HepG2 (cell line): ENCODE data around the gene ETV6. TPM values are rescaled to one million over a fixed set of nuclear protein-coding genes. Genes with fewer than 3 reads are reported as not detected.

Source experiments
- ATAC-seq: fragments of 200-7000 bp; cut with Tn5 transposase; 3 replicates; pipeline ENCODE4 v1.9.1; 2020; ENCODE audit warnings: mild to moderate bottlenecking, moderate library complexity
- BruUV-seq: library from RNA; stranded (reverse); fragments of 400-500 nt; replicated peaks from 2 replicates; lab custom pipeline; 2021; lab: Mats Ljungman, UMichigan
- CTCF ChIA-PET: fragments of 300-600 bp; formaldehyde crosslinking; extraction: SDS; loops from one replicate; lab custom pipeline; 2021; ENCODE audit warnings: low total read pairs, inconsistent platforms, low intra/inter-chr PET ratio; lab: Yijun Ruan, JAX
- POLR2A ChIA-PET: fragments of 350-600 bp; sonication (Branson Sonifier 250); formaldehyde crosslinking; loops from one replicate; lab custom pipeline; 2020; ENCODE audit warnings: antibody characterized with exemption, inconsistent platforms; lab: Yijun Ruan, JAX
- DNase-seq: peaks from one replicate; pipeline ENCODE4 v3.0.0-alpha.2; 2015; ENCODE audit warnings: low spot score
- FAIRE-seq: peaks from 3 replicates; lab custom pipeline; 2011; peaks lifted over from hg19 to GRCh38; lab: Jason Lieb, UNC
- H2AFZ ChIP-seq: one replicate; pipeline ENCODE4 v1.6.1; 2011; ENCODE audit warnings: low read length, inconsistent platforms
- H3K27ac ChIP-seq: fragments of 300-600 bp; 3 replicates; pipeline ENCODE4 v1.8.0; 2011; ENCODE audit warnings: mixed run types, mild to moderate bottlenecking, mixed read lengths, low read length, inconsistent platforms; ENCODE audit not compliant: insufficient read depth; ENCODE audit errors: extremely low read length
- H3K27me3 ChIP-seq, 2 experiments: fragments of 200-600 bp in 1 of 2; 2 replicates in 1 of 2; 3 replicates in 1 of 2; pipeline versions ENCODE4 v1.6.0 to v1.8.0; 2011; ENCODE audit warnings: low read length in 2 of 2, mild to moderate bottlenecking in 2 of 2, moderate library complexity in 2 of 2, inconsistent platforms in 1 of 2; ENCODE audit not compliant: insufficient read depth in 2 of 2, control insufficient read depth in 1 of 2
- H3K36me3 ChIP-seq, 2 experiments: fragments of 200-600 bp in 1 of 2; replicated peaks in 1 of 2; 2 replicates in 1 of 2; 3 replicates in 1 of 2; pipeline versions ENCODE4 v1.5.1 to v1.8.0; 2011; ENCODE audit warnings: low read length in 2 of 2, inconsistent platforms in 1 of 2; ENCODE audit not compliant: insufficient read depth in 2 of 2, control insufficient read depth in 1 of 2
- H3K4me1 ChIP-seq: 2 replicates; pipeline ENCODE4 v1.5.1; 2012; ENCODE audit warnings: low read length, inconsistent platforms; ENCODE audit not compliant: insufficient read depth
- H3K4me2 ChIP-seq: 2 replicates; pipeline ENCODE4 v1.6.0; 2011; ENCODE audit warnings: low read depth, low read length, inconsistent platforms
- H3K4me3 ChIP-seq, 3 experiments: fragments of 200-600 bp in 1 of 3; sonication (generic), shearing (Covaris generic) in 1 of 3; replicated peaks in 1 of 3; 2 replicates each; pipeline ENCODE4 v1.5.1; 2011 to 2016; ENCODE audit warnings: low read length in 3 of 3, inconsistent platforms in 2 of 3, low read depth in 2 of 3, mild to moderate bottlenecking in 2 of 3, control low read depth in 1 of 3, mixed read lengths in 1 of 3; ENCODE audit not compliant: insufficient read depth in 1 of 3
- H3K79me2 ChIP-seq: one replicate; pipeline ENCODE4 v1.6.1; 2011; ENCODE audit warnings: low read length, inconsistent platforms; ENCODE audit not compliant: insufficient read depth
- H3K9ac ChIP-seq: 2 replicates; pipeline ENCODE4 v1.6.0; 2011; ENCODE audit warnings: mild to moderate bottlenecking, low read depth, low read length, inconsistent platforms; ENCODE audit not compliant: insufficient read depth
- H3K9me3 ChIP-seq: 2 replicates; pipeline ENCODE4 v1.5.1; 2012; ENCODE audit warnings: mild to moderate bottlenecking, low read length
- H4K20me1 ChIP-seq: 2 replicates; pipeline ENCODE4 v1.6.0; 2011; ENCODE audit warnings: inconsistent platforms, mild to moderate bottlenecking, low read length, moderate library complexity; ENCODE audit not compliant: insufficient read depth
- ARHGAP35 ChIP-seq: sonication (generic); formaldehyde crosslinking; IDR thresholded peaks from 2 replicates; pipeline ENCODE4 v1.9.0; 2022; ENCODE audit warnings: mild to moderate bottlenecking, inconsistent platforms, moderate library complexity, missing genetic modification reagents, borderline replicate concordance
- BORCS8-MEF2B ChIP-seq: sonication (generic); formaldehyde crosslinking; IDR thresholded peaks from 2 replicates; pipeline ENCODE4 v1.8.0; 2022; ENCODE audit warnings: mild to moderate bottlenecking, missing genetic modification reagents
- MXD4 ChIP-seq: IDR thresholded peaks from 2 replicates; pipeline ENCODE4 v1.6.1; 2016; ENCODE audit warnings: mild to moderate bottlenecking, missing biosample characterization, missing genetic modification reagents
- REST ChIP-seq, 2 experiments: IDR thresholded peaks; 2 replicates each; pipeline ENCODE4 v1.6.1; 2011 to 2012; ENCODE audit warnings: low read length in 2 of 2, borderline replicate concordance in 1 of 2, low read depth in 1 of 2, mild to moderate bottlenecking in 1 of 2, moderate library complexity in 1 of 2
- SMARCE1 ChIP-seq: fragments of 450-650 bp; IDR thresholded peaks from 2 replicates; pipeline ENCODE4 v1.6.1; 2017; ENCODE audit warnings: borderline replicate concordance
- STAT6 ChIP-seq: sonication (generic); formaldehyde crosslinking; IDR thresholded peaks from 2 replicates; pipeline ENCODE4 v1.4.0; 2020; ENCODE audit warnings: missing genetic modification reagents, mild to moderate bottlenecking, borderline replicate concordance
- TBL1XR1 ChIP-seq: fragments of 150-350 bp; IDR thresholded peaks from 2 replicates; pipeline ENCODE4 v1.6.1; 2014; ENCODE audit warnings: borderline replicate concordance, low read length; ENCODE audit not compliant: partially characterized antibody
- ZNF274 ChIP-seq: sonication (generic); formaldehyde crosslinking; IDR thresholded peaks from 2 replicates; pipeline ENCODE4 v1.5.1; 2020; ENCODE audit warnings: mild to moderate bottlenecking, missing genetic modification reagents
- ZNF83 ChIP-seq: sonication (generic); formaldehyde crosslinking; IDR thresholded peaks from 2 replicates; pipeline ENCODE4 v1.4.0; 2020; ENCODE audit warnings: missing genetic modification reagents, mild to moderate bottlenecking, borderline replicate concordance
- ZXDC ChIP-seq: sonication (generic); formaldehyde crosslinking; IDR thresholded peaks from 2 replicates; pipeline ENCODE4 v1.5.0; 2020; ENCODE audit warnings: mild to moderate bottlenecking, missing genetic modification reagents
- WGBS: methylation state at CpG from one replicate; pipeline ENCODE4 v1.1.6; 2017; ENCODE audit warnings: low lambda C conversion rate; 5-methylcytosine and 5-hydroxymethylcytosine counted together
- in situ Hi-C: cut with HindIII; loops from 2 replicates; pipeline ENCODE4 v1.10.0; 2017; ENCODE audit warnings: low pct_unique_long_range_greater_than_20kb; ENCODE audit not compliant: extremely low pct_ligation_motif_present
- intact Hi-C: fragments of 100-400 bp; cut with micrococcal nuclease; formaldehyde crosslinking; loops from one replicate; pipeline ENCODE4 v1.10.0; 2022; ENCODE audit not compliant: unreplicated experiment
- polyA plus RNA-seq, 8 experiments: library from polyadenylated mRNA; depleted of rRNA in 3 of 8; stranded (reverse) in 7 of 8; unstranded in 1 of 8; fragments of >200 nt; fragmentation: Illumina TruSeq in 4 of 8; extraction: Trizol in 4 of 8; gene quantifications; 2 replicates each; pipeline versions ENCODE4 v1.2.1 to v1.2.3, GENCODE V29; 2011 to 2016; ENCODE audit warnings: low read depth in 4 of 8, missing spikeins in 1 of 8, mixed read lengths in 1 of 8; ENCODE audit not compliant: insufficient read depth in 1 of 8
- total RNA-seq, 5 experiments: library from RNA; depleted of rRNA; stranded (reverse); fragments of >200 nt; fragmentation: Illumina TruSeq; extraction: Trizol; gene quantifications; 2 replicates each; pipeline ENCODE4 v1.2.3, GENCODE V29; 2016; ENCODE audit warnings: low read depth in 1 of 5

Gene ETV6
- total and polyA plus RNA-seq, 2 of the 13 experiments (the other 11 are each of a cell fraction or from before 2014, with no cell fraction given), result 2.2 to 3.0 TPM

- no peaks in the 10 kb centered on the region for H3K9me3 ChIP-seq
- in situ Hi-C loops, result no loop called here
- no peak overlapping the region for H3K4me3 ChIP-seq
- TF ChIP-seq SMARCE1, result no peak
- TF ChIP-seq ZXDC (CRISPR knock-in tag), result no peak
- TF ChIP-seq TBL1XR1, result no peak
- no peak for TF ChIP-seq ZNF83 (CRISPR knock-in tag)
- no peak for TF ChIP-seq ZNF274 (CRISPR knock-in tag)
- TF ChIP-seq ARHGAP35 (CRISPR knock-in tag), result no peak
- no peak for TF ChIP-seq REST (IDR thresholded peaks at IDR 0.05; ENCODE audit: borderline replicate concordance in 1 of 2, low read depth in 1 of 2, low read length in 2 of 2)
- TF ChIP-seq STAT6 (CRISPR knock-in tag), result no peak
- TF ChIP-seq MXD4 (CRISPR knock-in tag), result no peak
- TF ChIP-seq BORCS8-MEF2B (CRISPR knock-in tag), result no peak
- H2AFZ ChIP-seq, result no peak overlapping the region
- H3K27ac ChIP-seq, result no peak overlapping the region
- no peaks in the 10 kb centered on the region; a peak in 2 of 5 replicates for H3K36me3 ChIP-seq
- no peaks in the 10 kb centered on the region for H3K79me2 ChIP-seq
- no peaks in the 10 kb centered on the region for H3K27me3 ChIP-seq
- ChIA-PET POLR2A (no interaction called here), CTCF (no interaction called here)
- DNase-seq (no peak), ATAC-seq (no peak), FAIRE-seq (no peak)
- no TSS peak for BruUV-seq
- WGBS, result 50% methylated on average over 3 of the region's 3 CpGs
- no peak overlapping the region for H3K4me2 ChIP-seq
- intact Hi-C loops, result no loop called here
- H3K9ac ChIP-seq, result no peak overlapping the region
- H3K4me1 ChIP-seq, result peaks cover 22% of the 10 kb centered on the region
- H4K20me1 ChIP-seq, result no peaks in the 10 kb centered on the region
Observed at GRCh38 chr12:11896417-11896929, 247.0 kb downstream of the ETV6 start.
